ENCODE data around the gene LCMT2. TPM values are rescaled to one million over a fixed set of nuclear protein-coding genes. Genes with fewer than 3 reads are reported as not detected.

The LCMT2 gene
- total RNA-seq, 4 donors from 2014 or later, result 5.4 to 9.5 (median 6.4) TPM

DNA sequence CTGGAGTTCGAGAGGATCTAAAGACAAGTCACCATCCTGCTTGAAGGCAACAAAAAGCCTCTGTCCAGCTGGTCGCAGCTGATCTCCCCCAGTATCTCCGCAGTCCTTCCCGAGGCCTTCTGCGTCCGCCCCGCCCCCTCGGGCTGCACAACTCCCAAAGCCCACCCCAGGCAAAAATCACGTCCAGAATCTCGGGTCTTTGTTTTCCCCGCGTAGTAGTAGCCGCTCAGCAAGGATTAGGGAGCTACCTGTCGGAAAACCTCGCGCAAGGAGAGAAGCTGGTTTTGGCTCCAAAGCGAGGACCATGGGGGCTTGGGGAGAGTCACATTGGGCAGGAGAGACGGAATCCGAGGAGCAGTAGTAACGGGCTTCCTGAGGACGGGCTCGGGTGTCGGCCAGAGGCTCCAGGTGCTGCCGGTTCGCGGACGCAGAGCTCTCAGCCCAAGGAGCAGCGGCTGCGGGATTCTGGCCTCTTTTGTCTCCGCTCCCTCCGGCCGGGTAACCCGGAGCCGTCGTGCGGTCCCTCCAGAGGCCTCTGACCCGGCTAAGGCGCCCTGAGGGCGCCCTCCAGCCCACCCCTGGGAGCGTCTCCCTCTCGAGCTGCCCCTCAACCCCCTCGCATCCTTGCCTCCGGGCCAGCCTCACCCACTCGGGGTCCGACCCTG is 40.1 kb upstream of the LCMT2 start:
- peaks cover 0 to 4% (median 0%) of the 10 kb centered on the region in 3 donors for H3K9me3 ChIP-seq
- peaks cover 0 to 27% of the 10 kb centered on the region in 2 donors for H3K36me3 ChIP-seq
- 0 to 17% methylated on average over 1 to 4 of the region's 45 CpGs for WGBS, 2 donors (ENCODE audit: low coverage in 1 of 2)
- peak overlapping the region; percentile 45 to 85 (median 77) for H3K27ac ChIP-seq
- H3K4me3 ChIP-seq, result peak overlapping the region; percentile 78 to 90
- H3K27me3 ChIP-seq, result no peaks in the 10 kb centered on the region
- ATAC-seq, result peak; percentile 65
- TF ChIP-seq POLR2AphosphoS5 (IDR thresholded peaks at IDR 0.05), result no peak
- TF ChIP-seq POLR2A (IDR thresholded peaks at IDR 0.05), result no peak
- TF ChIP-seq, protein P1, sequence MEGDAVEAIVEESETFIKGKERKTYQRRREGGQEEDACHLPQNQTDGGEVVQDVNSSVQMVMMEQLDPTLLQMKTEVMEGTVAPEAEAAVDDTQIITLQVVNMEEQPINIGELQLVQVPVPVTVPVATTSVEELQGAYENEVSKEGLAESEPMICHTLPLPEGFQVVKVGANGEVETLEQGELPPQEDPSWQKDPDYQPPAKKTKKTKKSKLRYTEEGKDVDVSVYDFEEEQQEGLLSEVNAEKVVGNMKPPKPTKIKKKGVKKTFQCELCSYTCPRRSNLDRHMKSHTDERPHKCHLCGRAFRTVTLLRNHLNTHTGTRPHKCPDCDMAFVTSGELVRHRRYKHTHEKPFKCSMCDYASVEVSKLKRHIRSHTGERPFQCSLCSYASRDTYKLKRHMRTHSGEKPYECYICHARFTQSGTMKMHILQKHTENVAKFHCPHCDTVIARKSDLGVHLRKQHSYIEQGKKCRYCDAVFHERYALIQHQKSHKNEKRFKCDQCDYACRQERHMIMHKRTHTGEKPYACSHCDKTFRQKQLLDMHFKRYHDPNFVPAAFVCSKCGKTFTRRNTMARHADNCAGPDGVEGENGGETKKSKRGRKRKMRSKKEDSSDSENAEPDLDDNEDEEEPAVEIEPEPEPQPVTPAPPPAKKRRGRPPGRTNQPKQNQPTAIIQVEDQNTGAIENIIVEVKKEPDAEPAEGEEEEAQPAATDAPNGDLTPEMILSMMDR (IDR thresholded peaks at IDR 0.05), result no peak
- TF ChIP-seq EP300 (IDR thresholded peaks at IDR 0.05), result no peak
- peaks cover 0 to 49% (median 14%) of the 10 kb centered on the region in 3 donors for H3K4me1 ChIP-seq

DNA sequence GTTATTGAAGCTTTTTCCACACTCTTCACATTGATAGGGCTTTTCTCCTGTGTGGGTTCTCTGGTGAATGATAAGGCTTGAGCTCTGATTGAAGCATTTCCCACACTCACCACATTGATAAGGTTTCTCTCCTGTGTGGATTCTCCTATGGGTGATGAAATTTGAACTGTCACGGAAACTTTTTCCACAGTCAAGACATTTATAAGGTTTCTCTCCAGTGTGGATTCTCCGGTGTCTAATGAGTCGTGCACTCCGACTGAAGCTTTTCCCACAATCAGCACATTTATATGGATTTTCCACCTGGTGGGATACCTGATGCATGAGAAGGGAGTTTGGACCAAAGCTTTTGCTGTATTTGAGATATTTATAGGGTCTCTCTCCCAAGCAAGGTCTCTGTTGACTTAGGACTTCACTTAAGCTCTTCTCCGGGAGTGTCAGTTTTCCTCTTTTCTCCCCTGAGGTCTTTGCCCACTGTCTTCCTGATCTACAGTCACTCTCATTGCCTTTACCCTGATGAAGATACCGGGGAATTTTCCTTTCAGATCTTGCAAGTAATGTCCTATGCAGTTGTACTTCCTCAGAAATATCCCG is 31.0 kb upstream of the LCMT2 start:
- H3K27ac ChIP-seq, result no peak overlapping the region
- peaks cover 0 to 9% (median 0%) of the 10 kb centered on the region in 3 donors for H3K4me1 ChIP-seq
- H3K27me3 ChIP-seq, result no peaks in the 10 kb centered on the region
- H3K36me3 ChIP-seq, result peaks cover 8 to 97% of the 10 kb centered on the region in 2 donors
- ATAC-seq, result no peak
- 94 to 100% methylated on average over 6 to 7 of the region's 7 CpGs for WGBS, 2 donors (ENCODE audit: low coverage in 1 of 2)
- TF ChIP-seq POLR2A (IDR thresholded peaks at IDR 0.05), result no peak
- TF ChIP-seq POLR2AphosphoS5 (IDR thresholded peaks at IDR 0.05), result no peak
- H3K4me3 ChIP-seq, result no peak overlapping the region
- H3K9me3 ChIP-seq, result peaks cover 2 to 80% (median 12%) of the 10 kb centered on the region in 3 donors

DNA sequence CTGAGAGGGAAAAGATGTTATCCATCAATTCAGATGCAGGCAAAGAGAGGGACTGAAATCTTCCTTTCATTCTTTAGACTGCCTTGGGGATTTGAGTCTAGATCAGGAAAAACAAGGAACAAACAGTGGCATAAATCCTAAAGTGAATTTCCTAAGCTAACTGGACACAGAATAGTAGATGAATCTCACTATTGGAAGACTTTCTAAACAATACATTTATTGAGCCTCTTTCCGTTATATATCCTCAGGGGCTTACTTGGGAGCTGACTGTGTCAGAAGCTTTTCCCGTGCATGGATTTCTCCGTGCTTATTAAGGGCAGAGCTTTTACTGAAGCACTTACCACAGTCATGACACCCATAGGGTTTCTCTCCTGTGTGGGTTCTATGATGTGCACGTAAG is 30.4 kb upstream of the LCMT2 start:
- H3K4me1 ChIP-seq, result peaks cover 0 to 9% (median 0%) of the 10 kb centered on the region in 3 donors
- 95 to 100% methylated on average over 2 to 4 of the region's 4 CpGs for WGBS, 2 donors (ENCODE audit: low coverage in 1 of 2)
- peaks cover 8 to 93% of the 10 kb centered on the region in 2 donors for H3K36me3 ChIP-seq
- H3K27ac ChIP-seq, result no peak overlapping the region
- TF ChIP-seq POLR2AphosphoS5 (IDR thresholded peaks at IDR 0.05), result no peak
- TF ChIP-seq, protein P1 (IDR thresholded peaks at IDR 0.05), result no peak
- no peak for TF ChIP-seq POLR2A (IDR thresholded peaks at IDR 0.05)
- no peak for TF ChIP-seq EP300 (IDR thresholded peaks at IDR 0.05)
- H3K27me3 ChIP-seq, result no peaks in the 10 kb centered on the region
- H3K4me3 ChIP-seq, result no peak overlapping the region
- no peak for ATAC-seq
- H3K9me3 ChIP-seq, result peaks cover 2 to 76% (median 12%) of the 10 kb centered on the region in 3 donors

DNA sequence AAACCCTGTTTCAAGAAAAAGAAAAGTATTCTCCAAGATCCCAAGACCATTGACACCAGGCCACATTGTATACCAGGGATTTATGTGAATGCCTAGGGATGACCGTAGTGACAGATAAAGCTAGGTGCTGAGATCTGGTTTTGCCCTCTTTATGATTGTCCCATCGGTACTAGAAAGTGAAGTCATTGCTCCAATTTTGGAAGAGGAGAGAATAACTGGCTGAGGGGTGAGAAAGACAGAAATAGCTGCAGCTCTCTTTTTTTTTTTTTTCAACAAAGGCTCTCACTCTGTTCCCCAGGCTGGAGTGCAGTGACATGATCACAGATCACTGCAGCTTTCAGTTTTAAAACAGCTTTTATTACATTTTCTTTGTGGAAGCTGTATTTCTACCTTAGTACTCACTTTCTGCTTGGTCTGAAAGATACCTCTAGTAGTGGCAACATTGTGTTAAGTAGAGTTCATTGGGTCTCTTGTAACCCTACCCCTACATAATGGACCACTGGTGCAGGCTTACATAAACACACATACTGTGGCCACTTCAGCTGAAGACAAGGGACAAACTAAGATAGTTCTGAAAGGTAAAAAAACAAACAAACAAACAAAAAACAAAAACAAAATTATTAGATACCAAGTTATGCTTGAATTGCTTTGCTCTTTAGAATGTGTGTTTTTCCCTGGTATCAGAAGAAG is 22.5 kb upstream of the LCMT2 start:
- ATAC-seq, result no peak
- TF ChIP-seq, protein P1 (IDR thresholded peaks at IDR 0.05), result no peak
- TF ChIP-seq EP300 (IDR thresholded peaks at IDR 0.05) (no peak), POLR2A (IDR thresholded peaks at IDR 0.05) (no peak), POLR2AphosphoS5 (IDR thresholded peaks at IDR 0.05) (no peak)
- WGBS, 2 donors (ENCODE audit: low coverage in 1 of 2), result 72 to 81% methylated on average over 2 of the region's 2 CpGs
- H3K36me3 ChIP-seq, result peaks cover 0 to 69% of the 10 kb centered on the region in 2 donors
- H3K4me3 ChIP-seq, result no peak overlapping the region
- H3K27ac ChIP-seq, result no peak overlapping the region
- H3K4me1 ChIP-seq, result no peaks in the 10 kb centered on the region
- H3K9me3 ChIP-seq, result peaks cover 0 to 9% (median 0%) of the 10 kb centered on the region in 3 donors
- H3K27me3 ChIP-seq, result no peaks in the 10 kb centered on the region

DNA sequence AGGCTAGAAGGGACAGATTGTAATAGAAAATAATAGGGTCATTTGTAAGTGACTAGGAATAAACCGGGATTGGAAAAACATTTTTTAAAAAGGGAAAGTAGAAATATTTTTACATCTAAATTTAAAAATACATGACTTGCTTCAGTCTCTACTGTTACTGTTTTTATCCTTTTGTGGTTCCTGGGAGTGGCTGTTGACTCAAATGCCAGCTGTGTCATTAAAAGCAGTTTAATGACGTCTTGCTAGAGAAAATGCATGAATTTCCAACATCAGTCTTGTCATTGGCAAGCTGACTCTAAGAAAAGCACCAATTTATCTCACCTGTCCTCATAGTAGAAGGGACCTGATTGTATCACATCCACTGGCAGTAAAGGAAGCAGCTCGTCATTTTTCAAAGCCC is 16.7 kb upstream of the LCMT2 start:
- 74 to 84% methylated on average over 3 of the region's 3 CpGs for WGBS, 2 donors (ENCODE audit: low coverage in 1 of 2)
- no peak for ATAC-seq
- H3K36me3 ChIP-seq, result peaks cover 0 to 87% of the 10 kb centered on the region in 2 donors

More for the DNA sequence above, 16.7 kb upstream of the LCMT2 start:
- no peak overlapping the region for H3K4me3 ChIP-seq
- H3K9me3 ChIP-seq, result no peaks in the 10 kb centered on the region
- H3K27me3 ChIP-seq, result no peaks in the 10 kb centered on the region
- H3K27ac ChIP-seq, result no peak overlapping the region
- H3K4me1 ChIP-seq, result no peaks in the 10 kb centered on the region
- TF ChIP-seq, protein P1 (IDR thresholded peaks at IDR 0.05), result no peak
- no peak for TF ChIP-seq EP300 (IDR thresholded peaks at IDR 0.05)
- TF ChIP-seq POLR2A (IDR thresholded peaks at IDR 0.05), result no peak
- no peak for TF ChIP-seq POLR2AphosphoS5 (IDR thresholded peaks at IDR 0.05)
